ENCODE results near the gene TUBA4A. TPM values are rescaled to one million over a fixed set of nuclear protein-coding genes. Genes with fewer than 3 reads are reported as not detected.

The TUBA4A gene
- total and polyA plus RNA-seq, 2 of the 8 experiments (the other 6 are each of a cell fraction or from before 2014, with no cell fraction given), result 67.3 to 172 TPM

GRCh38 chr2:219266232-219266631, 12.5 kb upstream of the TUBA4A start:
- Histone ChIP-seq H4K91ac (replicated peaks; ENCODE audit: insufficient read length, low read length) (no peak overlapping the region), H4K8ac (ENCODE audit: extremely low read depth, insufficient read depth, low read length) (no peak overlapping the region), H3K9me3 (ENCODE audit: insufficient read depth in 2 of 2, low read depth in 1 of 2, low read length in 1 of 2) (no peaks in the 10 kb centered on the region), H3K4me3 (ENCODE audit: extremely low read depth in 1 of 4, insufficient read depth in 2 of 4, low read depth in 3 of 4, low read length in 4 of 4) (no peak overlapping the region), H3K4me2 (ENCODE audit: insufficient read depth in 1 of 2, low read depth in 2 of 2, low read length in 2 of 2) (no peak overlapping the region), H3K23me2 (ENCODE audit: low read depth, low read length) (no peaks in the 10 kb centered on the region), H2AFZ (ENCODE audit: low read length) (no peak overlapping the region), H3K18ac (ENCODE audit: extremely low read depth, low read length) (no peak overlapping the region), H3K56ac (replicated peaks; ENCODE audit: insufficient read length, low read depth, low read length) (no peak overlapping the region), H4K5ac (ENCODE audit: insufficient read length, low read depth, low read length) (no peak overlapping the region), H2BK12ac (ENCODE audit: low read depth, low read length) (no peak overlapping the region), H2BK20ac (ENCODE audit: low read length) (no peak overlapping the region), H2BK5ac (ENCODE audit: low read depth, low read length) (no peak overlapping the region), H4K20me1 (replicated peaks in 1 of 2; ENCODE audit: control insufficient read depth in 1 of 2, insufficient read depth in 2 of 2, low read length in 2 of 2) (no peaks in the 10 kb centered on the region), H3K14ac (ENCODE audit: insufficient read length) (no peak overlapping the region), H3K36me3 (ENCODE audit: control insufficient read depth in 2 of 4, insufficient read depth in 4 of 4, low read length in 3 of 4) (no peaks in the 10 kb centered on the region), H3K23ac (ENCODE audit: insufficient read length) (no peak overlapping the region), H2BK15ac (ENCODE audit: low read length) (no peak overlapping the region), H3K4ac (replicated peaks; ENCODE audit: insufficient read length, low read depth, low read length) (no peak overlapping the region), H3K27me3 (replicated peaks in 1 of 4; ENCODE audit: control insufficient read depth in 3 of 4, extremely low read depth in 1 of 4, insufficient read depth in 3 of 4, low read length in 3 of 4) (peaks cover 0 to 4% (median 2%) of the 10 kb centered on the region in 4 experiments; a peak in 3 of 7 replicates), H3K79me2 (ENCODE audit: control insufficient read depth in 1 of 2, insufficient read depth in 2 of 2, low read length in 2 of 2) (no peaks in the 10 kb centered on the region), H3K9ac (replicated peaks in 1 of 4; ENCODE audit: extremely low read depth in 1 of 4, low read depth in 3 of 4, low read length in 3 of 4) (no peak overlapping the region), H3K79me1 (ENCODE audit: low read depth, low read length) (no peaks in the 10 kb centered on the region), H3K4me1 (replicated peaks in 1 of 4; ENCODE audit: control insufficient read depth in 3 of 4, insufficient read depth in 4 of 4, low read length in 3 of 4) (no peaks in the 10 kb centered on the region), H3K27ac (ENCODE audit: low read depth, low read length) (no peak overlapping the region), H2AK5ac (ENCODE audit: low read depth, low read length) (no peak overlapping the region), H2BK120ac (replicated peaks; ENCODE audit: low read depth, low read length) (no peak overlapping the region)
- DNase-seq (ENCODE audit: low read depth in 1 of 2, low spot score in 2 of 2) (no peak), FAIRE-seq (no peak)
- WGBS, 2 experiments (ENCODE audit: extremely low coverage in 1 of 2, insufficient coverage in 1 of 2, insufficient read length in 1 of 2, insufficient replicate concordance in 2 of 2, low coverage in 1 of 2, low lambda C conversion rate in 2 of 2, missing lambda C conversion rate in 1 of 2), result 71% methylated on average over 5 of the region's 5 CpGs; no CpG with 5 or more reads in 1 of the 2 experiments
- POLR2A ChIA-PET (ENCODE audit: partially characterized antibody), result no interaction called here
- no peak for TF ChIP-seq CREB1 (IDR thresholded peaks at IDR 0.05)
- TF ChIP-seq TAF7 (optimal IDR thresholded peaks at IDR 0.05; ENCODE audit: borderline replicate concordance, low read depth, low read length), result no peak
- no peak for TF ChIP-seq NANOG (IDR thresholded peaks at IDR 0.05; ENCODE audit: insufficient read depth, low read depth, low read length, poor library complexity, severe bottlenecking)
- no peak for TF ChIP-seq RBBP5 (IDR thresholded peaks at IDR 0.05; ENCODE audit: borderline replicate concordance, low read depth, low read length)
- no peak for TF ChIP-seq SP1 (IDR thresholded peaks at IDR 0.05; ENCODE audit: low read depth, low read length)
- TF ChIP-seq GABPA (IDR thresholded peaks at IDR 0.05; ENCODE audit: borderline replicate concordance, insufficient read depth, low read length), result no peak
- no peak for TF ChIP-seq TCF12 (IDR thresholded peaks at IDR 0.05; ENCODE audit: low read depth, low read length)
- no peak for TF ChIP-seq ASH2L (IDR thresholded peaks at IDR 0.05; ENCODE audit: low read length)
- no peak for TF ChIP-seq BRCA1 (IDR thresholded peaks at IDR 0.05; ENCODE audit: low read depth, low read length)
- no peak for TF ChIP-seq SUZ12 (IDR thresholded peaks at IDR 0.05; ENCODE audit: low read length)
- CTCF ChIA-PET (ENCODE audit: partially characterized antibody), result interaction anchor here (0.9 to 4.9 kb wide), 5 partner anchors 11 to 107 kb away, joined by 3 to 25 read pairs (median 3); partner anchors contain the start of gene DNAJB2

All from H1 (cell line).